Thyroid gland (tissue), 4 donors: ENCODE data around the gene VRK1.

Experiments used
- CTCF ChIP-seq, 6 experiments: fragments of 200-600 bp in 3 of 6; fragments of 450-650 bp in 3 of 6; sonication (generic) in 3 of 6; IDR thresholded peaks; one replicate each; pipeline ENCODE4 v1.5.1; 2016 to 2019; ENCODE audit warnings: antibody characterized with exemption in 6 of 6, mild to moderate bottlenecking in 2 of 6, inconsistent platforms in 1 of 6, moderate library complexity in 1 of 6
- POLR2A ChIP-seq, 2 donors: fragments of 450-650 bp; IDR thresholded peaks; one replicate each; pipeline ENCODE4 v1.6.1; 2017; ENCODE audit warnings: antibody characterized with exemption in 2 of 2, mild to moderate bottlenecking in 2 of 2, moderate library complexity in 1 of 2

- TF ChIP-seq CTCF (IDR thresholded peaks at IDR 0.05) (no peak), POLR2A (IDR thresholded peaks at IDR 0.05) (no peak)
Measured at GRCh38 chr14:96762650-96763049, 34.5 kb upstream of the VRK1 start.
